ENCODE measurements around the gene GRAP2. TPM values are rescaled to one million over a fixed set of nuclear protein-coding genes. Genes with fewer than 3 reads are reported as not detected.
A peak's percentile ranks its signal among the peaks of the same experiment; 100 is the strongest.

GRAP2 gene
- polyA plus RNA-seq, 3 donors, result 0.05 to 4.2 (median 0.97) TPM

GRCh38 chr22:39994041-39994565 is 93.2 kb downstream of the GRAP2 start:
- Mint-ChIP-seq H3K27me3 (ENCODE audit: low read depth in 3 of 3) (peaks cover 54 to 72% (median 70%) of the 10 kb centered on the region in 3 donors), H3K4me3 (peak overlapping the region; percentile 12 to 68), H3K4me1 (peaks cover 7% of the 10 kb centered on the region), H3K9me3 (peaks cover 0 to 7% (median 2%) of the 10 kb centered on the region in 7 donors), H3K36me3 (peaks cover 0 to 5% of the 10 kb centered on the region in 2 donors), H3K27ac (no peak overlapping the region)
- intact Hi-C loops (cut with micrococcal nuclease), result loop anchor here in 1 of 2 donors (10.0 kb wide), 1 partner anchor 59 kb away; no protein-coding TSS in a partner anchor
- H3K27ac ChIP-seq (ENCODE audit: low read depth in 1 of 2, low read length in 2 of 2), result no peak overlapping the region
- no peak for TF ChIP-seq CTCF (IDR thresholded peaks at IDR 0.05)
- DNase-seq, result peak in 2 of 3 donors; percentile 9 to 24
- H3K79me2 ChIP-seq (ENCODE audit: insufficient read depth, low read length), result no peaks in the 10 kb centered on the region
- H3K27me3 ChIP-seq (ENCODE audit: control insufficient read depth in 2 of 2, insufficient read depth in 2 of 2, low read length in 2 of 2), result peaks cover 36 to 70% of the 10 kb centered on the region in 2 donors
- no peaks in the 10 kb centered on the region for H3K36me3 ChIP-seq (replicated peaks in 1 of 2; ENCODE audit: control insufficient read depth in 1 of 2, insufficient read depth in 2 of 2, low read length in 2 of 2)
- no peak overlapping the region for H3K4me3 ChIP-seq (replicated peaks in 1 of 3; ENCODE audit: low read depth in 2 of 3, low read length in 3 of 3)
- 9% methylated on average over 11 of the region's 20 CpGs for WGBS (ENCODE audit: insufficient coverage)
- peaks cover 7 to 13% of the 10 kb centered on the region in 2 donors for H3K4me1 ChIP-seq (ENCODE audit: control insufficient read depth in 1 of 2, insufficient read depth in 2 of 2, low read length in 2 of 2)
- no peaks in the 10 kb centered on the region for H3K9me3 ChIP-seq (replicated peaks in 1 of 2; ENCODE audit: control insufficient read depth in 1 of 2, insufficient read depth in 1 of 2, low read length in 2 of 2)
- H2AFZ ChIP-seq (ENCODE audit: insufficient read depth, low read depth, low read length, poor library complexity, severe bottlenecking), result no peak overlapping the region
- H4K20me1 ChIP-seq (ENCODE audit: insufficient read depth, low read length), result no peaks in the 10 kb centered on the region
- no peak overlapping the region for H3K9ac ChIP-seq (ENCODE audit: insufficient read depth, low read length, poor library complexity, severe bottlenecking)
- H3K4me2 ChIP-seq (replicated peaks; ENCODE audit: extremely low read depth, low read length, poor library complexity, severe bottlenecking), result peak overlapping the region; percentile 47

- 6% methylated on average over 115 of the region's 115 CpGs for WGBS (ENCODE audit: insufficient coverage)
- Histone ChIP-seq H3K79me2 (ENCODE audit: insufficient read depth, low read length) (no peaks in the 10 kb centered on the region), H3K27ac (ENCODE audit: low read depth in 1 of 2, low read length in 2 of 2) (no peak within 1 kb of the TSS), H3K9ac (ENCODE audit: insufficient read depth, low read length, poor library complexity, severe bottlenecking) (peak within 1 kb of the TSS; percentile 8), H4K20me1 (ENCODE audit: insufficient read depth, low read length) (no peaks in the 10 kb centered on the region), H3K9me3 (replicated peaks in 1 of 2; ENCODE audit: control insufficient read depth in 1 of 2, insufficient read depth in 1 of 2, low read length in 2 of 2) (no peaks in the 10 kb centered on the region), H3K4me2 (replicated peaks; ENCODE audit: extremely low read depth, low read length, poor library complexity, severe bottlenecking) (peak within 1 kb of the TSS; percentile 50), H3K36me3 (replicated peaks in 1 of 2; ENCODE audit: control insufficient read depth in 1 of 2, insufficient read depth in 2 of 2, low read length in 2 of 2) (no peaks in the 10 kb centered on the region), H3K4me3 (replicated peaks in 1 of 3; ENCODE audit: low read depth in 2 of 3, low read length in 3 of 3) (no peak within 1 kb of the TSS), H3K4me1 (ENCODE audit: control insufficient read depth in 1 of 2, insufficient read depth in 2 of 2, low read length in 2 of 2) (peaks cover 7 to 13% of the 10 kb centered on the region in 2 donors), H3K27me3 (ENCODE audit: control insufficient read depth in 2 of 2, insufficient read depth in 2 of 2, low read length in 2 of 2) (peaks cover 36 to 68% of the 10 kb centered on the region in 2 donors), H2AFZ (ENCODE audit: insufficient read depth, low read depth, low read length, poor library complexity, severe bottlenecking) (peak within 1 kb of the TSS; percentile 67)
- intact Hi-C loops (cut with micrococcal nuclease), result loop anchor here in 1 of 2 donors (10.0 kb wide), 1 partner anchor 60 kb away; no protein-coding TSS in a partner anchor
- Mint-ChIP-seq H3K36me3 (peaks cover 0 to 5% of the 10 kb centered on the region in 2 donors), H3K27ac (peak within 1 kb of the TSS in 1 of 7 donors; percentile 6), H3K27me3 (ENCODE audit: low read depth in 3 of 3) (peaks cover 49 to 70% (median 64%) of the 10 kb centered on the region in 3 donors), H3K4me1 (peaks cover 7% of the 10 kb centered on the region), H3K4me3 (peak within 1 kb of the TSS; percentile 12 to 73), H3K9me3 (peaks cover 0 to 7% (median 2%) of the 10 kb centered on the region in 7 donors)
- peak; percentile 24 to 49 (median 42) for DNase-seq
- no peak for TF ChIP-seq CTCF (IDR thresholded peaks at IDR 0.05)
Observed at GRCh38 chr22:39994566-39995392, 93.9 kb downstream of the GRAP2 start, which contains the start of gene FAM83F. Gene FAM83F, plus strand, starts transcription at chr22:39994954. Its CDS starts 89 bp downstream, at chr22:39995043.

All from CD14-positive monocyte (primary cell).